ENCODE results near the gene AMER2.

The AMER2 gene, protein sequence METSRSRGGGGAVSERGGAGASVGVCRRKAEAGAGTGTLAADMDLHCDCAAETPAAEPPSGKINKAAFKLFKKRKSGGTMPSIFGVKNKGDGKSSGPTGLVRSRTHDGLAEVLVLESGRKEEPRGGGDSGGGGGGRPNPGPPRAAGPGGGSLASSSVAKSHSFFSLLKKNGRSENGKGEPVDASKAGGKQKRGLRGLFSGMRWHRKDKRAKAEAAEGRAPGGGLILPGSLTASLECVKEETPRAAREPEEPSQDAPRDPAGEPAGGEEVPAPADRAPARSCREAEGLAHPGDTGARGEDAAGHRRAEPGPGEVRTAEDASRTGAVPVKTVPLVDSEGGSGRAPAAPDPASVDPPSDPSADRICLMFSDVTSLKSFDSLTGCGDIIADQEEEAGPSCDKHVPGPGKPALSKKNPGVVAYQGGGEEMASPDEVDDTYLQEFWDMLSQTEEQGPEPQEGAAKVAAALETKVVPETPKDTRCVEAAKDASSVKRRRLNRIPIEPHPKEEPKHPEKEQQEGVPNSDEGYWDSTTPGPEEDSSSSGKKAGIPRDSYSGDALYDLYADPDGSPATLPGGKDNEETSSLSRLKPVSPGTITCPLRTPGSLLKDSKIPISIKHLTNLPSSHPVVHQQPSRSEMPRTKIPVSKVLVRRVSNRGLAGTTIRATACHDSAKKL

DNA sequence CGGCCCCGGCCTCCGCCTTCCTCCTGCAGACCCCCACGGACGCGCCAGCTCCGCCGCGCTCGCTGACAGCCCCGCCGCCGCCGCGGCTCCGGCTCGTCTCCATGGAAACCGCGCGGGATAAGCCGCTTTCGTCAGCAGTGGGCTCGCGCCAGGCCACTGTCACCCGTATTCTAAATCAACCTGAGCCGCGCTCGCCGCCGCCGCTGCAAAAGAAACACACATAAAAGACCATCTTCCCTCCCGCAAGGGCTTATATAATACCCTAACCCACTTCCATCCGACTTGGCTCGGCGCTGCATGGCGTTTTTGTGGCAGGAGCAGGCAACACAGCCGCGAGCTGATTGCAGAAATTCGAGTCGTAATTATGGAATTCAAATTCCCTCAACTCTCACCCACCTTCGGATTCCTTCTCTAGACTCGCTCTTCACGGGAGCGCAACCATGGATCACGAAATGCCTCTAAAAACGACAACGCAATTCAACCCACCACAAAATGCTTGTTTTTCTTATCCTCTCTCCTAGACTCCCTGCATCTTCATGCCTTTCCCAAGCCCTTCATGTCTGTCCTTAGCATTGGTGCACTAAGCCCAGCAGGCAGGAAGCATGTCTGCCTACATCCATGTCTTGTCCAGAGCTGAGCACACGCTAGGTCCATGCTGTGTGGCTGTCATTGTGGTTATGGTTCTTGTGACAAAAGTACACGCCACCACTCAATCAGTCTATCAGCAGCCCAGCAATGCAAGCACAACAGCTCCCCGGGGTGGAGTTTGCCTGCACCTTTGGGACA lies at the start of gene AMER2:
TSS of gene AMER2 (minus strand) at position 772 of the 786 bp plus-strand sequence. CDS start at position 103, 669 bp downstream.
- Histone ChIP-seq H3K27me3 (replicated peaks; ENCODE audit: insufficient read depth, low read length) (peaks cover 8% of the 10 kb centered on the region; the same call in 1 of the 2 replicates), H3F3A (ENCODE audit: insufficient read depth, low read length) (no peaks in the 10 kb centered on the region), H3K9me3 (replicated peaks; ENCODE audit: insufficient read depth, low read length) (no peaks in the 10 kb centered on the region), H3K79me2 (ENCODE audit: low read length) (no peaks in the 10 kb centered on the region), H3K36me3 (replicated peaks; ENCODE audit: insufficient read depth, low read length) (no peaks in the 10 kb centered on the region), H3K4me3 (ENCODE audit: low read length) (peak within 1 kb of the TSS; percentile 37; the same call in 1 of the 2 replicates), H3K9me2 (replicated peaks; ENCODE audit: insufficient read depth, low read length) (no peaks in the 10 kb centered on the region), H3K9ac (ENCODE audit: low read length) (no peak within 1 kb of the TSS), H3K27ac (ENCODE audit: low read length) (no peak within 1 kb of the TSS), H2AFZ (ENCODE audit: low read length) (no peak within 1 kb of the TSS), H3K4me2 (ENCODE audit: low read depth, low read length) (peak within 1 kb of the TSS; percentile 59; the same call in 1 of the 2 replicates), H3K4me1 (ENCODE audit: low read length) (no peaks in the 10 kb centered on the region), H4K20me1 (ENCODE audit: insufficient read depth, low read length) (no peaks in the 10 kb centered on the region)
- DNase-seq, result no peak
- TF ChIP-seq, protein P1, sequence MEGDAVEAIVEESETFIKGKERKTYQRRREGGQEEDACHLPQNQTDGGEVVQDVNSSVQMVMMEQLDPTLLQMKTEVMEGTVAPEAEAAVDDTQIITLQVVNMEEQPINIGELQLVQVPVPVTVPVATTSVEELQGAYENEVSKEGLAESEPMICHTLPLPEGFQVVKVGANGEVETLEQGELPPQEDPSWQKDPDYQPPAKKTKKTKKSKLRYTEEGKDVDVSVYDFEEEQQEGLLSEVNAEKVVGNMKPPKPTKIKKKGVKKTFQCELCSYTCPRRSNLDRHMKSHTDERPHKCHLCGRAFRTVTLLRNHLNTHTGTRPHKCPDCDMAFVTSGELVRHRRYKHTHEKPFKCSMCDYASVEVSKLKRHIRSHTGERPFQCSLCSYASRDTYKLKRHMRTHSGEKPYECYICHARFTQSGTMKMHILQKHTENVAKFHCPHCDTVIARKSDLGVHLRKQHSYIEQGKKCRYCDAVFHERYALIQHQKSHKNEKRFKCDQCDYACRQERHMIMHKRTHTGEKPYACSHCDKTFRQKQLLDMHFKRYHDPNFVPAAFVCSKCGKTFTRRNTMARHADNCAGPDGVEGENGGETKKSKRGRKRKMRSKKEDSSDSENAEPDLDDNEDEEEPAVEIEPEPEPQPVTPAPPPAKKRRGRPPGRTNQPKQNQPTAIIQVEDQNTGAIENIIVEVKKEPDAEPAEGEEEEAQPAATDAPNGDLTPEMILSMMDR (IDR thresholded peaks at IDR 0.05; ENCODE audit: low read length), result no peak
- TF ChIP-seq EZH2 (optimal IDR thresholded peaks at IDR 0.05; ENCODE audit: low read depth, low read length) (no peak), EZH2phosphoT487 (IDR thresholded peaks at IDR 0.05; ENCODE audit: low read length) (no peak)

DNA sequence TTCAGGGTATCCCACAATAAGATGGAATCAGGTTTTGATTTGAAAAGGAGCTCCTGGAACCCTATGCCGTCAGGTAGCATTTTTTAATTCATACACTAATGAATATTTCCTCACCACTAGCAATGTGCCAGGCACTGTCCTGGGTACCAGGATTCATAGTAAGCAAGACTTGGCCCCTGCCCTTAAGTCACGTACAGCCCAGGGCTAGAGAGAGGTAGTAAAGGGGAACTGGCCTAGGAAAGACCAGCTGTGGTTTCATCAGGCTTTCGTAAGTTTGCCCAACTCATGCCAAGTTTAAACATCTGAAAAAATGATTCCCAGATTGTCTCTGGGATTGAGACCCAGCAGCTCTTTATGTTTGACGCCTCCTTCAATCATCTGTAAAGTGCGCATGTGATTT lies 45.9 kb upstream of the AMER2 start:
- Histone ChIP-seq H3F3A (ENCODE audit: insufficient read depth, low read length) (no peaks in the 10 kb centered on the region), H3K4me1 (ENCODE audit: low read length) (no peaks in the 10 kb centered on the region), H3K9me2 (replicated peaks; ENCODE audit: insufficient read depth, low read length) (no peaks in the 10 kb centered on the region), H3K36me3 (replicated peaks; ENCODE audit: insufficient read depth, low read length) (no peaks in the 10 kb centered on the region), H4K20me1 (ENCODE audit: insufficient read depth, low read length) (no peaks in the 10 kb centered on the region), H3K9ac (ENCODE audit: low read length) (no peak overlapping the region), H3K4me3 (ENCODE audit: low read length) (no peak overlapping the region), H3K4me2 (ENCODE audit: low read depth, low read length) (no peak overlapping the region), H2AFZ (ENCODE audit: low read length) (no peak overlapping the region), H3K27me3 (replicated peaks; ENCODE audit: insufficient read depth, low read length) (no peaks in the 10 kb centered on the region), H3K27ac (ENCODE audit: low read length) (no peak overlapping the region), H3K9me3 (replicated peaks; ENCODE audit: insufficient read depth, low read length) (no peaks in the 10 kb centered on the region), H3K79me2 (ENCODE audit: low read length) (no peaks in the 10 kb centered on the region)
- DNase-seq, result no peak
- TF ChIP-seq EZH2phosphoT487 (IDR thresholded peaks at IDR 0.05; ENCODE audit: low read length), result no peak
- no peak for TF ChIP-seq EZH2 (optimal IDR thresholded peaks at IDR 0.05; ENCODE audit: low read depth, low read length)
- TF ChIP-seq, protein P1 (IDR thresholded peaks at IDR 0.05; ENCODE audit: low read length), result no peak

DNA sequence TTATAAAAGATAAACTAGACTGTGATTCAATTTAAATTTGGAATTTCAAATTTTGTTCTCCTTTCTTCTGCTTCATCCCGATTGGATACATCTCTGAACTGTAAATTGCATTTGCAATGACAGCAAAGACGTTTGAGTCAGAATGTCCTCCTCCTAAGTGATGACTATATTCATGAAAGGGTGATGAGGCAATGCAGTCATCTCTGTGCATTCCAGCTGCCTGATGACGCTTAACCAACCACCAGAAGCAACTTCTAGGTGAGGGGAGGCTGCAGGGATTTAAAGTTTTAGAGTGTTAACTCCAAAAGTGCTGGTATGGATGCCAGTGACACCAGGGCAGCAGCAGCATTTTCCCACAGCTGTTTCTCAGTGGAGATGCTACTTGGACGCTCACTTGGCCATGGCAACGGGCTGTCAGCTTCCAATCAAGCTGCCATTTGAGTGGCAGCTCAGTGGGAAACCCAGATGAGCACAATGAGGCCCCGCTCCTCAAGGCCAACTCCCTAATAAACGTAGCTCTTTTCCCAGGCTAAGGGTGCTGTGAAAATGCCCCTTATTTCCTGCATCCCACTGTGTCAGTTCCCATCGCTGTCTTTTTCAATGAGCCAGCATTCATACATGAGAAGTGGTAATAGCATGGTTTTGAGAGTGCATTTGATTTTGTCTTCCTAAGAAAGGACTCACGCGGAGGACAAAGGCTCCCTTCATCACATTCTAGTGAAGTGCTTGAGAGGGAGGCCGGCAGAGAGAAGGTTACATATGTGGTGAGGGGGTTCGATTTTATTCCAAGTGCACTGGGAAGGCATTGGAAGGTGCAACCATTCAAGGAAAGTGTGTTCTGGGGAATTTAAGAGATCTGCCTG lies 45.2 kb upstream of the AMER2 start:
- Histone ChIP-seq H3K9me2 (replicated peaks; ENCODE audit: insufficient read depth, low read length) (no peaks in the 10 kb centered on the region), H3K9ac (ENCODE audit: low read length) (no peak overlapping the region), H4K20me1 (ENCODE audit: insufficient read depth, low read length) (no peaks in the 10 kb centered on the region), H2AFZ (ENCODE audit: low read length) (no peak overlapping the region), H3K4me3 (ENCODE audit: low read length) (no peak overlapping the region), H3K4me1 (ENCODE audit: low read length) (no peaks in the 10 kb centered on the region), H3K27me3 (replicated peaks; ENCODE audit: insufficient read depth, low read length) (no peaks in the 10 kb centered on the region), H3K4me2 (ENCODE audit: low read depth, low read length) (no peak overlapping the region), H3F3A (ENCODE audit: insufficient read depth, low read length) (no peaks in the 10 kb centered on the region), H3K9me3 (replicated peaks; ENCODE audit: insufficient read depth, low read length) (no peaks in the 10 kb centered on the region), H3K36me3 (replicated peaks; ENCODE audit: insufficient read depth, low read length) (no peaks in the 10 kb centered on the region), H3K79me2 (ENCODE audit: low read length) (no peaks in the 10 kb centered on the region), H3K27ac (ENCODE audit: low read length) (no peak overlapping the region)
- no peak for TF ChIP-seq EZH2 (optimal IDR thresholded peaks at IDR 0.05; ENCODE audit: low read depth, low read length)
- DNase-seq, result no peak

All from MM.1S (cell line).